Naive thymus-derived CD8-positive, alpha-beta T cell (primary cell): ENCODE measurements around the gene JARID2. TPM values are rescaled to one million over a fixed set of nuclear protein-coding genes. Genes with fewer than 3 reads are reported as not detected.

Experiments used
- ATAC-seq, 2 donors: fragments of 150-1000 bp; cut with Tn5 transposase in 1 of 2; sonication (Bioruptor Pico), chemical (Tn5 transposase) in 1 of 2; 1 replicate in 1 of 2; 2 replicates in 1 of 2; pipeline ENCODE4 v1.10.0; 2021; ENCODE audit warnings: mild to moderate bottlenecking in 2 of 2, moderate library complexity in 2 of 2
- POLR2A ChIA-PET: fragments of 350-600 bp; sonication (Branson Sonifier 250); formaldehyde crosslinking; loops from one replicate; lab custom pipeline; 2021; ENCODE audit warnings: antibody characterized with exemption; lab: Charles Lee
- DNase-seq, 10 donors: peaks; one replicate each; pipeline versions ENCODE4 v3.0.0 to v3.0.0-alpha.2; 2020 to 2022
- H3K27ac Mint-ChIP-seq, 10 donors: one replicate each; pipeline ENCODE4 v1.8.0; 2020 to 2022; ENCODE audit warnings: mild to moderate bottlenecking in 10 of 10, mixed read lengths in 10 of 10, moderate library complexity in 4 of 10, inconsistent platforms in 1 of 10
- H3K27me3 Mint-ChIP-seq, 5 donors: one replicate each; pipeline ENCODE4 v1.8.0; 2021 to 2022; ENCODE audit warnings: mixed read lengths in 5 of 5
- H3K36me3 Mint-ChIP-seq, 3 donors: one replicate each; pipeline ENCODE4 v1.8.0; 2020 to 2022; ENCODE audit warnings: mixed read lengths in 3 of 3, mild to moderate bottlenecking in 2 of 3, inconsistent platforms in 1 of 3
- H3K4me1 Mint-ChIP-seq, 4 donors: one replicate each; pipeline ENCODE4 v1.8.0; 2021 to 2022; ENCODE audit warnings: mixed read lengths in 4 of 4
- H3K4me3 Mint-ChIP-seq, 10 donors: one replicate each; pipeline ENCODE4 v1.8.0; 2020 to 2022; ENCODE audit warnings: mild to moderate bottlenecking in 10 of 10, mixed read lengths in 10 of 10, moderate library complexity in 6 of 10, inconsistent platforms in 1 of 10
- H3K9me3 Mint-ChIP-seq, 9 donors: one replicate each; pipeline ENCODE4 v1.8.0; 2020 to 2022; ENCODE audit warnings: mixed read lengths in 9 of 9, mild to moderate bottlenecking in 3 of 9, inconsistent platforms in 1 of 9, moderate library complexity in 1 of 9
- polyA plus RNA-seq, 3 donors: library from polyadenylated mRNA; unstranded; fragments of 300-500 nt; fragmentation: Illumina TruSeq; gene quantifications; one replicate each; pipeline ENCODE4 v1.2.3, GENCODE V29; 2021
- total RNA-seq, 8 experiments: library from RNA in 2 of 8; stranded (reverse) in 2 of 8; gene quantifications; one replicate each; pipeline ENCODE4 v1.2.3 and lab custom pipeline; 2021 to 2026

Gene JARID2
- total and polyA plus RNA-seq, 5 experiments from 2014 or later = 7.6 to 23.5 (median 11.8) TPM

- Mint-ChIP-seq H3K9me3 (no peaks in the 10 kb centered on the region), H3K36me3 (peaks cover 0 to 20% (median 3%) of the 10 kb centered on the region in 3 donors), H3K4me3 (no peak overlapping the region), H3K27ac (peak overlapping the region in 1 of 10 donors; percentile 4), H3K4me1 (peaks cover 30 to 53% (median 46%) of the 10 kb centered on the region in 4 donors), H3K27me3 (no peaks in the 10 kb centered on the region)
- no peak for ATAC-seq
- no peak for DNase-seq
- POLR2A ChIA-PET = no interaction called here
These were observed 237.2 kb downstream of the JARID2 start for GRCh38 chr6:15483060-15483459.

GRCh38 chr6:15484140-15484539 lies 238.3 kb downstream of the JARID2 start:
- no peak for ATAC-seq

GRCh38 chr6:15484821-15485220 lies 239.0 kb downstream of the JARID2 start:
- Mint-ChIP-seq H3K4me3 (no peak overlapping the region), H3K27ac (peak overlapping the region in 2 of 10 donors; percentile 43 to 64), H3K9me3 (no peaks in the 10 kb centered on the region), H3K4me1 (peaks cover 30 to 49% (median 44%) of the 10 kb centered on the region in 4 donors), H3K27me3 (no peaks in the 10 kb centered on the region), H3K36me3 (peaks cover 0 to 27% (median 3%) of the 10 kb centered on the region in 3 donors)
- ATAC-seq (no peak), DNase-seq (no peak)
- POLR2A ChIA-PET = no interaction called here

More at GRCh38 chr6:15484140-15484539, 238.3 kb downstream of the JARID2 start:
- no peaks in the 10 kb centered on the region for H3K27me3 Mint-ChIP-seq
- H3K4me3 Mint-ChIP-seq = no peak overlapping the region
- H3K36me3 Mint-ChIP-seq = peaks cover 0 to 23% (median 3%) of the 10 kb centered on the region in 3 donors
- H3K4me1 Mint-ChIP-seq = peaks cover 30 to 49% (median 43%) of the 10 kb centered on the region in 4 donors
- H3K27ac Mint-ChIP-seq = peak overlapping the region in 2 of 10 donors; percentile 2 to 52
- POLR2A ChIA-PET = no interaction called here
- DNase-seq = no peak
- no peaks in the 10 kb centered on the region for H3K9me3 Mint-ChIP-seq

- H3K36me3 Mint-ChIP-seq = peaks cover 0 to 33% (median 3%) of the 10 kb centered on the region in 3 donors
These were observed 240.1 kb downstream of the JARID2 start for GRCh38 chr6:15485936-15486335.

GRCh38 chr6:15487262-15487661 lies 241.4 kb downstream of the JARID2 start:
- H3K4me1 Mint-ChIP-seq = peaks cover 28 to 49% (median 42%) of the 10 kb centered on the region in 4 donors

More at GRCh38 chr6:15485936-15486335, 240.1 kb downstream of the JARID2 start:
- no peaks in the 10 kb centered on the region for H3K27me3 Mint-ChIP-seq
- no peaks in the 10 kb centered on the region for H3K9me3 Mint-ChIP-seq
- peaks cover 30 to 48% (median 41%) of the 10 kb centered on the region in 4 donors for H3K4me1 Mint-ChIP-seq
- ATAC-seq = no peak
- H3K27ac Mint-ChIP-seq = peak overlapping the region in 2 of 10 donors; percentile 37 to 53
- DNase-seq = no peak
- POLR2A ChIA-PET = no interaction called here
- H3K4me3 Mint-ChIP-seq = no peak overlapping the region

GRCh38 chr6:15489261-15489962 lies 243.5 kb downstream of the JARID2 start:
- Mint-ChIP-seq H3K9me3 (no peaks in the 10 kb centered on the region), H3K27me3 (no peaks in the 10 kb centered on the region), H3K36me3 (peaks cover 0 to 33% (median 3%) of the 10 kb centered on the region in 3 donors), H3K4me1 (peaks cover 30 to 49% (median 37%) of the 10 kb centered on the region in 4 donors), H3K27ac (peak overlapping the region in 8 of 10 donors; percentile 33 to 81 (median 64)), H3K4me3 (no peak overlapping the region)
- POLR2A ChIA-PET = no interaction called here
- DNase-seq (no peak), ATAC-seq (no peak)

More at GRCh38 chr6:15487262-15487661, 241.4 kb downstream of the JARID2 start:
- Mint-ChIP-seq H3K36me3 (peaks cover 0 to 33% (median 3%) of the 10 kb centered on the region in 3 donors), H3K9me3 (no peaks in the 10 kb centered on the region), H3K27ac (peak overlapping the region in 1 of 10 donors; percentile 34), H3K4me3 (no peak overlapping the region), H3K27me3 (no peaks in the 10 kb centered on the region)
- ATAC-seq (no peak), DNase-seq (no peak)
- POLR2A ChIA-PET = no interaction called here

GRCh38 chr6:15490242-15491100 lies 244.6 kb downstream of the JARID2 start:
- POLR2A ChIA-PET = interaction anchor here (0.6 to 0.8 kb wide), 3 partner anchors 638 to 1364 kb away, joined by 3 to 4 read pairs (median 3); partner anchors contain the start of gene MYLIP
- DNase-seq = no peak
- Mint-ChIP-seq H3K36me3 (peaks cover 0 to 37% (median 3%) of the 10 kb centered on the region in 3 donors), H3K4me3 (no peak overlapping the region), H3K27ac (peak overlapping the region; percentile 22 to 81 (median 66)), H3K27me3 (no peaks in the 10 kb centered on the region), H3K9me3 (no peaks in the 10 kb centered on the region), H3K4me1 (peaks cover 29 to 42% (median 38%) of the 10 kb centered on the region in 4 donors)
- no peak for ATAC-seq

GRCh38 chr6:15491255-15491985 lies 245.6 kb downstream of the JARID2 start:
- peak; percentile 87 to 89 for ATAC-seq
- Mint-ChIP-seq H3K36me3 (peaks cover 3 to 47% (median 7%) of the 10 kb centered on the region in 3 donors), H3K4me1 (peaks cover 30 to 45% (median 38%) of the 10 kb centered on the region in 4 donors), H3K27me3 (no peaks in the 10 kb centered on the region), H3K27ac (peak overlapping the region; percentile 35 to 87 (median 76)), H3K9me3 (no peaks in the 10 kb centered on the region), H3K4me3 (peak overlapping the region in 8 of 10 donors; percentile 8 to 66 (median 24))
- POLR2A ChIA-PET = interaction anchor here (0.7 to 0.8 kb wide), 2 partner anchors 1214 to 1365 kb away, joined by 3 to 4 read pairs; no protein-coding TSS in a partner anchor
- DNase-seq = peak; percentile 43 to 81 (median 66)

GRCh38 chr6:15491986-15492269 lies 246.1 kb downstream of the JARID2 start:
- no peak for DNase-seq
- POLR2A ChIA-PET = interaction anchor here (0.5 kb wide), 1 partner anchor 35 kb away, joined by 6 read pairs; no protein-coding TSS in a partner anchor
- no peak for ATAC-seq
- no peaks in the 10 kb centered on the region for H3K27me3 Mint-ChIP-seq
- H3K36me3 Mint-ChIP-seq = peaks cover 2 to 44% (median 8%) of the 10 kb centered on the region in 3 donors
- peak overlapping the region in 4 of 10 donors; percentile 17 to 83 (median 53) for H3K27ac Mint-ChIP-seq
- H3K9me3 Mint-ChIP-seq = no peaks in the 10 kb centered on the region
- peaks cover 30 to 45% (median 38%) of the 10 kb centered on the region in 4 donors for H3K4me1 Mint-ChIP-seq
- peak overlapping the region in 4 of 10 donors; percentile 11 to 37 (median 20) for H3K4me3 Mint-ChIP-seq

- Mint-ChIP-seq H3K4me1 (peaks cover 27 to 45% (median 40%) of the 10 kb centered on the region in 4 donors), H3K4me3 (no peak overlapping the region), H3K36me3 (peaks cover 0 to 44% (median 8%) of the 10 kb centered on the region in 3 donors), H3K9me3 (no peaks in the 10 kb centered on the region), H3K27me3 (no peaks in the 10 kb centered on the region), H3K27ac (peak overlapping the region in 3 of 10 donors; percentile 8 to 59 (median 24))
- no peak for DNase-seq
- no peak for ATAC-seq
- POLR2A ChIA-PET = no interaction called here
These were observed 247.7 kb downstream of the JARID2 start for GRCh38 chr6:15493437-15494168.

GRCh38 chr6:15495375-15495901 lies 249.6 kb downstream of the JARID2 start:
- POLR2A ChIA-PET = no interaction called here
- no peak overlapping the region for H3K4me3 Mint-ChIP-seq
- no peaks in the 10 kb centered on the region for H3K27me3 Mint-ChIP-seq
- peak overlapping the region in 2 of 10 donors; percentile 25 to 69 for H3K27ac Mint-ChIP-seq
- no peak for DNase-seq
- H3K4me1 Mint-ChIP-seq = peaks cover 20 to 29% (median 26%) of the 10 kb centered on the region in 4 donors
- peaks cover 0 to 39% (median 8%) of the 10 kb centered on the region in 3 donors for H3K36me3 Mint-ChIP-seq
- ATAC-seq = no peak
- no peaks in the 10 kb centered on the region for H3K9me3 Mint-ChIP-seq
